Measurements from ENCODE around the gene SNRPB2. TPM values are rescaled to one million over a fixed set of nuclear protein-coding genes. Genes with fewer than 3 reads are reported as not detected.

Gene SNRPB2
- polyA plus RNA-seq, 1 donor (not counting 4 experiments of a cell fraction or from before 2014, with no cell fraction given) = 75.8 TPM

GRCh38 chr20:16760431-16761304, 30.8 kb downstream of the SNRPB2 start:
- Histone ChIP-seq H3K27me3 (ENCODE audit: control insufficient read depth, extremely low read depth, insufficient read depth, low read length) (no peaks in the 10 kb centered on the region), H3K9me3 (ENCODE audit: control insufficient read depth, low read depth, low read length) (no peaks in the 10 kb centered on the region), H3K4me1 (ENCODE audit: control insufficient read depth, extremely low read depth, insufficient read depth, low read length) (no peaks in the 10 kb centered on the region), H4K20me1 (ENCODE audit: control insufficient read depth, extremely low read depth, insufficient read depth, low read length) (no peaks in the 10 kb centered on the region), H3K9me1 (ENCODE audit: control insufficient read depth, extremely low read depth, insufficient read depth, low read length) (no peaks in the 10 kb centered on the region), H3K4me3 (ENCODE audit: control insufficient read depth in 2 of 3, extremely low read depth in 1 of 3, insufficient read depth in 2 of 3, low read depth in 1 of 3, low read length in 3 of 3) (no peak overlapping the region), H3K79me2 (ENCODE audit: control insufficient read depth, insufficient read depth, low read length) (no peaks in the 10 kb centered on the region), H3K9ac (ENCODE audit: control insufficient read depth, extremely low read depth, insufficient read depth, low read length) (no peak overlapping the region), H3K36me3 (ENCODE audit: control insufficient read depth in 2 of 2, extremely low read depth in 1 of 2, insufficient read depth in 2 of 2, low read length in 2 of 2) (no peaks in the 10 kb centered on the region), H3K27ac (ENCODE audit: control insufficient read depth, insufficient read depth, low read length) (no peak overlapping the region), H3K4me2 (ENCODE audit: control insufficient read depth, extremely low read depth, insufficient read depth, low read depth, low read length) (no peak overlapping the region), H2AFZ (ENCODE audit: control insufficient read depth, low read length) (no peak overlapping the region)
- no peak for DNase-seq (ENCODE audit: low read depth, low spot score)
- dilution Hi-C loops (cut with MboI; ENCODE audit: extremely low pct_ligation_motif_present, low sequenced_read_pairs) = loop anchor here (25.0 kb wide), 1 partner anchor 248 kb away; no protein-coding TSS in a partner anchor
- TF ChIP-seq EZH2 (IDR thresholded peaks at IDR 0.05; ENCODE audit: low read length) (no peak), CTCF (optimal IDR thresholded peaks at IDR 0.05 in 1 of 3, IDR thresholded peaks at IDR 0.05 in 1 of 3, conservative IDR thresholded peaks at IDR 0.05 in 1 of 3; ENCODE audit: extremely low read depth in 1 of 3, insufficient read depth in 2 of 3, low read length in 3 of 3) (no peak)
- no peak for FAIRE-seq

- peak; percentile 46 for FAIRE-seq
- dilution Hi-C loops (cut with MboI; ENCODE audit: extremely low pct_ligation_motif_present, low sequenced_read_pairs) = loop anchor here (25.0 kb wide), 1 partner anchor 249 kb away; no protein-coding TSS in a partner anchor
- peak; percentile 28 for DNase-seq (ENCODE audit: low read depth, low spot score)
- H3K4me2 ChIP-seq (ENCODE audit: control insufficient read depth, extremely low read depth, insufficient read depth, low read depth, low read length) = no peak overlapping the region
- H3K27me3 ChIP-seq (ENCODE audit: control insufficient read depth, extremely low read depth, insufficient read depth, low read length) = no peaks in the 10 kb centered on the region
- H3K27ac ChIP-seq (ENCODE audit: control insufficient read depth, insufficient read depth, low read length) = no peak overlapping the region
- no peak overlapping the region for H3K9ac ChIP-seq (ENCODE audit: control insufficient read depth, extremely low read depth, insufficient read depth, low read length)
- no peaks in the 10 kb centered on the region for H3K79me2 ChIP-seq (ENCODE audit: control insufficient read depth, insufficient read depth, low read length)
- H2AFZ ChIP-seq (ENCODE audit: control insufficient read depth, low read length) = no peak overlapping the region
- no peaks in the 10 kb centered on the region for H3K9me1 ChIP-seq (ENCODE audit: control insufficient read depth, extremely low read depth, insufficient read depth, low read length)
- no peaks in the 10 kb centered on the region for H3K4me1 ChIP-seq (ENCODE audit: control insufficient read depth, extremely low read depth, insufficient read depth, low read length)
- peak; percentile 64 to 77 (median 76) for TF ChIP-seq CTCF (optimal IDR thresholded peaks at IDR 0.05 in 1 of 3, IDR thresholded peaks at IDR 0.05 in 1 of 3, conservative IDR thresholded peaks at IDR 0.05 in 1 of 3; ENCODE audit: extremely low read depth in 1 of 3, insufficient read depth in 2 of 3, low read length in 3 of 3)
- no peak for TF ChIP-seq EZH2 (IDR thresholded peaks at IDR 0.05; ENCODE audit: low read length)
- no peaks in the 10 kb centered on the region for H4K20me1 ChIP-seq (ENCODE audit: control insufficient read depth, extremely low read depth, insufficient read depth, low read length)
- H3K9me3 ChIP-seq (ENCODE audit: control insufficient read depth, low read depth, low read length) = no peaks in the 10 kb centered on the region
- no peaks in the 10 kb centered on the region for H3K36me3 ChIP-seq (ENCODE audit: control insufficient read depth in 2 of 2, extremely low read depth in 1 of 2, insufficient read depth in 2 of 2, low read length in 2 of 2)
- no peak overlapping the region for H3K4me3 ChIP-seq (ENCODE audit: control insufficient read depth in 2 of 3, extremely low read depth in 1 of 3, insufficient read depth in 2 of 3, low read depth in 1 of 3, low read length in 3 of 3)
Observed at GRCh38 chr20:16761305-16761829, 31.5 kb downstream of the SNRPB2 start.

All from keratinocyte (primary cell).